Activated CD4-positive, alpha-beta T cell treated with anti-CD3 and anti-CD28 coated beads, Interleukin-10, Interleukin-2, amounts not matched to agents 100 ng/mL and 50 ng/mL, durations not matched to agents 16 hours and 8 hours (primary cell): ENCODE measurements around the gene NFX1.

ENCODE experiments used
- DNase-seq: peaks from one replicate; pipeline ENCODE4 v3.0.0-alpha.2; 2020

Gene NFX1

DNA sequence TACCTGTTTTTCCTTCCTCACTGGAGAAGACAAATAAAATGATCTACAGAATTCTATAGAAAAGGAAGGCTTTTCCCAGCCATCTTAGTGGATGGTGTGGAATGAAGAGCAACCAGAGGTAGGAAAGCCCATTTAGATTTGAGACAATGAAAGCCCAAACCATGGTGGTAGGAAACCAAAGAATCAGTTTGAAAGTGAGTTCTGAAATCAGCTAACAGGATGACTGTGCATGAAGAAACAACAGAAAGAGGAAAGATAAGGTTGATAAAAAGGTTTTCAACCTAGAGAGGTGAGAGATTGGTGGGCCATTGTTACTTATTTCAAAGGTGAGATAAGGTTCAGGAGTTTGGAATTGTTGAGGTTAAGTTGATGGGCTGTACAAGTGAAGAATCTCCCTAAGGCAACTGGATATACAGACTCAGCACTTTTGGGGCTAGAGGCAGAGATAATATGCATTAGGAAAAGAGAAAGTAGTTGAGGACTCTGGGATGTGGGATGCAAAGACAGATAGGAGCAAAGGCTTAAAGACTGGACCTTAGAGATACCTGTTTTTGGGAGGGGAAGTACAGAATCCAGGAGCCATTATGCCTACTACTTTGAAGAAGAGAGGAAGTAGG is 23.1 kb upstream of the NFX1 start:
- peak; percentile 69 for DNase-seq

DNA sequence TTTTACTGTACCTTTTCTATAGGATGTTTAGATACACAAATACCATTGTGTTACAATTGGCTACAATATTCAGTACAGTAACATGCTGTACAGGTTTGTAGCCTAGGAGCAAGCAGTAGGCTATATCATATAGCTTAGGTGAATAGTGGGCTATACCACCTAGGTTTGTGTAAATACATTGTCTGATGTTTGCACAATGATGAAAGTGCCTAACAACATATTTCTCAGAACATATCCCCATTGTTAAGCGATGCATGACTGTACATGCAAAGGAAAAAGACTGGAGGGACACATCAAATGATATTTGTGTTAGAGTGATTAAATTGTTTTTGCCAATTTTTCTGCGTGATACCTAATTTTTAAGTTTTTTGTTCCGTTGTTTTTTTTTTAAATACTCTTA is 20.2 kb upstream of the NFX1 start:
- no peak for DNase-seq

DNA sequence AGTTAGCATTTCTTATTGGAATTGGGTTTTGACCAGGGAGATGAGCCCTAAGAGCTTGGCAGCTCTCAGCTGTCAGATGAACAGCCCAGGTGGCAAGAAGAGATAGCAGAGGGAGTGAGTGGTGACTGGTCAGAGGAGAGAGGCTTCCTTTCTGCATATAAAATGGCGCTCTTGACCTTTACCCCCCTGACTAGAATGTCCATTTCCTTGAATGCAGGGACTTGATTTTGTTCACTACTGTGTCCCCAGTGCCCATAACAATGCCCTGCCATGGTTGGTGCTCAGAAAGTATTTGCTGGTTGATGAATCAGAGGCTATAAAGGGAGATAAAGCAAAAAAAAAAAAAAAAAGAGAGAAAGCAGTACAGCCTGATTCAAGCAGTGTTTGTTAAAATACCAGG is 18.3 kb upstream of the NFX1 start:
- no peak for DNase-seq

- no peak for DNase-seq
Observed at GRCh38 chr9:33273266-33273971, 16.9 kb upstream of the NFX1 start.

GRCh38 chr9:33273972-33274328 is 16.4 kb upstream of the NFX1 start:
- DNase-seq = no peak

DNA sequence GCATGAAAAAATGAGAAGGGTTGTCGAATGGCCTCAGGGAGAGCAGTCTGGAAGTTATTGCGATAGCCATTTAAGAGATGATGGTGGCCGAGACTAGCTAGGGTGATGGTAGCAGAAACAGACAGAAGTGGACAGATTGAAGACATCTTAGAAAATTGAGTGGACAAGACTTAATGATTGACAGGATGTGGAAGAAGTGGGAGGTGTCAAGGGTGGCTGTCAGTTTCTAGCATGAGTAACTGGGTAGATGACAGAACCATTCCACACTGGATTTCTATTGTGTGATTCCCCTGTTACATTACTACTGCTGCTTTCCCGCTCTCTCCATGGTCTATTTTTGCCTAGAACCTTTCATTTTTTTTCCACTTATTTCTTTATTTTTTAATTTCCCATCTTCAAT is 12.8 kb upstream of the NFX1 start:
- no peak for DNase-seq

DNA sequence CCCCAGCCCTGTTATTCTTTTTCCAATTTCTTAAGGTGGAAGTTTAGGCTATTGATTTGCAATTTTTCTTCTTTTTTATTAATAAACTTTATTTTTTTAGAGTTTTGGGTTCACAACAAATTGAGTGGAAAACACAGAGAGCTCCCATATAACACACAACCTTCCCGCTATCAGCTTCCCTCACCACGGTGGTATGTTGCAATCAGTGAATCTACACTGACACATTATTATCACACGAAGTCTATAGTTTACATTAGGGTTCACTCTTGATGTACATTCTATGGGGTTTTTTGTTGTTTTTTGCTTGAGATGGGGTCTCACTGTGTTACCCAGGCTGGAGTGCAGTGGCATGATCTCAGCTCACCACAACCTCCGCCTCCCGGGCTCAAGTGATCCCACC is 4.8 kb upstream of the NFX1 start:
- no peak for DNase-seq

- peak; percentile 77 for DNase-seq
Observed at GRCh38 chr9:33287087-33287490, 3.2 kb upstream of the NFX1 start.

- no peak for DNase-seq
Observed at GRCh38 chr9:33288235-33288634, 2.1 kb upstream of the NFX1 start.

GRCh38 chr9:33288828-33289483 is 1.4 kb upstream of the NFX1 start:
- DNase-seq = no peak

GRCh38 chr9:33289496-33289895 is 820 bp upstream of the NFX1 start:
- no peak for DNase-seq

GRCh38 chr9:33289936-33290246 is 425 bp upstream of the NFX1 start:
- DNase-seq = no peak

DNA sequence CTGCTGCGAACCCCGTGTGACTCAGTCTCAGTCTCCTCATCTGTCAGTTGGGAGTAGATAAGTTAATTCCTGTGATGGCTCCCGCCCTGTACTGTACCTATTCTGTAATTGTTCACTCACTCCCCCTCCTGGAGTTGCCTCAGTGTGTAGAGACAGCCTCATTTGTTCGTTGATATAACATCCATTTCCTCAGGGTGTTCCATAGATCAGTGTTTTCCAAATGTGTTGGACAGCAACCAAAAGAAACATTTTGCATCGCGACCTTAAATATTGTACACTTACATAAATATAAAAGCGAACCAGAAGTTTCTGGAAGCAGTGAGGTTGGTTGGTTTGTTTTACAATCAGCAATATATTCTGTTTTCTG is 698 bp downstream of the NFX1 start:
- no peak for DNase-seq

DNA sequence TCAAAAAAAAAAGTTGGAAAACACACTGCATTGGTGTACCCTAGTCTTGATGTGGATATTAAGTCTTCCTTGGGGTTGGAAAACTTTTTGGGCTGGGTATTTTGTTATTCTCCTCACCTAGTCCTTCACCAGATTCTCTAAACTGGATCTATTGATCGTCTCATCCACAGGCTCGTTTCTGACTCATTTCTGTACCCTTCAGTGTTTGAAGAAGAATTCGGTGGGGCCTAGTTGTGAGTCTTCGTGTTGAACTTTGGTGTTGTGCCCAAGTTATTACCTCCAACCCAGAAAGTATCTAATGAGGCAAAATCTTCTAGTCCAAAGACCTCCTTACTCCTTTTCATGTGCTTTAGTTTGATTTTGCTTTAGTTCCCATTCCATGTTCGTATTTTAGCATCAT is 1.6 kb downstream of the NFX1 start:
- peak; percentile 49 for DNase-seq

GRCh38 chr9:33293782-33294181 is 3.5 kb downstream of the NFX1 start:
- DNase-seq = no peak

DNA sequence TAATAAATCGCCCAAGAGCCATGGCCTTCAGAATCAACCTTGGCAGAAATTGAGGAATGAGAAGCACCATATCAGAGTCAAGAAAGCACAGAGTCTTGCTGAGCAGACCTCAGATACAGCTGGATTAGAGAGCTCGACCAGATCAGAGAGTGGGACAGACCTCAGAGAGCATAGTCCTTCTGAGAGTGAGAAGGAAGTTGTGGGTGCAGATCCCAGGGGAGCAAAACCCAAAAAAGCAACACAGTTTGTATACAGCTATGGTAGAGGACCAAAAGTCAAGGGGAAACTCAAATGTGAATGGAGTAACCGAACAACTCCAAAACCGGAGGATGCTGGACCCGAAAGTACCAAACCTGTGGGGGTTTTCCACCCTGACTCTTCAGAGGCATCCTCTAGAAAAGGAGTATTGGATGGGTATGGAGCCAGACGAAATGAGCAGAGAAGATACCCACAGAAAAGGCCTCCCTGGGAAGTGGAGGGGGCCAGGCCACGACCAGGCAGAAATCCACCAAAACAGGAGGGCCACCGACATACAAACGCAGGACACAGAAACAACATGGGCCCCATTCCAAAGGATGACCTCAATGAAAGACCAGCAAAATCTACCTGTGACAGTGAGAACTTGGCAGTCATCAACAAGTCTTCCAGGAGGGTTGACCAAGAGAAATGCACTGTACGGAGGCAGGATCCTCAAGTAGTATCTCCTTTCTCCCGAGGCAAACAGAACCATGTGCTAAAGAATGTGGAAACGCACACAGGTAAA is 4.5 kb downstream of the NFX1 start:
- no peak for DNase-seq

GRCh38 chr9:33295571-33295970 is 5.3 kb downstream of the NFX1 start:
- DNase-seq = peak; percentile 63

DNA sequence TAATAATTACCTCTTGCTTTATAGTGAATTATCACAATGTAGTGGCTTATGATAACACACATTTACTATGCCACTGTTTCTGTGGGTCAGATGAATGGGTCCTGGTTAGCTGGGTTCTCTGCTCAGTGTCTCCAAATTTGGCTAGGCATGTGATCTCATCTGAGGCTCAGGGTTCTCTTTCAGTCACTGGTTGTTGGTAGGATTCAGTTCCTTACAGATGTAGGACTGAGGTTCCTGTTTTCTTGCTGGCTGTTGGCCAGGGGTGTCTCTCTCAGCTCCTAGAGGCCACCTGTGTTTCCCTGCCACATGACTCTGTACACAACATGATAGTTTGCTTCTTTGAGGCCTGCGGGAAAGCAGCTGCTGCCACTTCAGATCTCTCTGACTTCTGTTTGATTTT is 7.1 kb downstream of the NFX1 start:
- peak; percentile 31 for DNase-seq

DNA sequence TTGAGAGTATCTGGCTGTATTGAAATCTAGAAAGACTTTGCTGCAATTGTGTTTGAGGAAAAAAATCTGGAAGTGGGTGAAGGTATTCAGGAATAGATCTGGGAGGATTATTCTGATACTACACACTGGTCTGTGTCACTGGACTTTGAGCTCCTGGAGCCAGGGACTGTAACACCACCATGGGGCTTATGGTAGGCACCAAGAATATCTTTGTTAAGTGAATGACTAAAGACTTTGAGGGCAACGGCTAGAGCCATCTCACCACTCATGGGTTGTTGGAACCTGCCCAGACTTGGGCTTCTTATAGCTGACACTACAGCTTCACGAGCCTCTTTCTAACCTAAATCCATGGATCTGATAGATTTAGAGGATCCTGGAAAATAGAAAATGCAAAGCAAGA is 10.2 kb downstream of the NFX1 start:
- DNase-seq = no peak

DNA sequence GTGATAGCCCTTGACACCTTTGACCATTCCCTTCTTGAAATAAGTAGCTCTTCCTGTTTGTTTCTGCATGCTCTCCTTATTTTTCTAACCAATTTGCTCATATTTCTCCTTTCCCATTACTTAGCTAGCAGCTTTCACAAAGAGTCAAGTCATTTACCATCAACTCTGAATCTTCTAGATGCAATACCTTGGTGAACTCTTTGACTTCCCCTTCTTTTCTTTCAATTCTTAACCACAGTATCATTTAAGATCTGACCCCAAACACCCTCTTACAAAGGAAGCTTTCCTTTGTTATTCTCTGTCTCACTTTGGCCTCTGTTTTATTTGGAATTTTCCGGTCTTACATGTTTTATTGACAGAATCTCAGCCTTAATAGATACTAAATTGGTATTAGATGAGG is 14.0 kb downstream of the NFX1 start:
- DNase-seq = no peak

GRCh38 chr9:33306037-33306436 is 15.7 kb downstream of the NFX1 start:
- DNase-seq = peak; percentile 86

GRCh38 chr9:33307067-33307466 is 16.8 kb downstream of the NFX1 start:
- no peak for DNase-seq

GRCh38 chr9:33309903-33310302 is 19.6 kb downstream of the NFX1 start:
- DNase-seq = no peak

DNA sequence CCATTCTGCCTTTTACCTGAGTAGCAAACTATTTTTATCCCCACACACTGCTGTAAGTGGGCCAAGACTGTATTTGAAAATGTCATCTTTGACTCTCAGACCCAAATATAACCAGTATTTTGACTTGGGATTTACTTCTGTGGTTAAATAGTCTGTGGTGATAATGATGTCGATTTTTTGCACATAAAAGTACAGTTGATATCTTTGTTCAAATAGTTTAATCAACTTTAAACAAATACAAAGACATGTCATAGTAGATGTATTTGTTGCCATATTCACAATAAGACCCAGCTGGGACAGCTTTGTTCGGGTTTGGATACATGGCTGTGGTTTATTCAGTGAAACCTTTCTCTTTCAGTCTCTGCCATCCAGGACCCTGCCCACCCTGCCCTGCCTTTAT is 20.4 kb downstream of the NFX1 start:
- DNase-seq = no peak
